Measurements from ENCODE around the gene LRRC43. TPM values are rescaled to one million over a fixed set of nuclear protein-coding genes. Genes with fewer than 3 reads are reported as not detected.

Gene LRRC43
- total and polyA plus RNA-seq, 4 donors, result not detected

DNA sequence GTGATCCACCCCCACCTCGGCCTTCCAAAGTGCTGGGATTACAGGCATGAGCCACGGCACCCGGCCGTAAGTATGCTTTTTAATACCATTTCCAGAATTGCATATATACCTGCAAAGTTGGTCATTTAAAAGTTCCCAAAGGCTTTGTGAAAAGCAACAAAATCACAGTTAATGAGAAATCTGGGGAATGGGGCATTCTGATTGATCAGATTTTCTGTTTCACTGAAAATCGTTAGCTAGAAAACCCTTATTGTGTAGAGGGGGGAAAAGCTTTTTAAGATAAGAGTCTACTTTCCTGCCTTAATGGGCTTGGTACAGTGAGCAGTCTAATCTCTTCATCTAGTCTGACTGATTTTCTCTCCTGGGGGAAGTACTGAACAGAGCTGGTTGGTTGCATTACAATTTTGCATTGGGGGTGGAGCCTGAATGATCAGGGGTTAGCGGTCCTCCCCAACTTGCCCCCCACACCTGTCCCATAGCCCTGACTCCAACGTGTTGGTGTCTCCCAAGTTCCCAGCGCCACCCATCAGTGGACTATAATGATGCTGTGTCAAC lies 32.7 kb upstream of the LRRC43 start:
- H3K27me3 ChIP-seq (ENCODE audit: control insufficient read depth in 1 of 2, insufficient read depth in 2 of 2, low read length in 1 of 2), result no peaks in the 10 kb centered on the region
- ATAC-seq (ENCODE audit: low FRiP score) (no peak), DNase-seq (no peak)
- no peak overlapping the region for H3K27ac ChIP-seq (ENCODE audit: low read depth in 1 of 2, low read length in 2 of 2)
- WGBS, 2 donors, result 79 to 80% methylated on average over 8 of the region's 8 CpGs
- no peaks in the 10 kb centered on the region for H3K9me3 ChIP-seq (ENCODE audit: control insufficient read depth, low read length)
- intact Hi-C loops (cut with DNase I), result no loop called here
- H3K36me3 ChIP-seq (ENCODE audit: control insufficient read depth in 1 of 2, insufficient read depth in 2 of 2, low read length in 1 of 2), result no peaks in the 10 kb centered on the region
- no peak overlapping the region for H3K4me3 ChIP-seq (ENCODE audit: low read length in 2 of 2)
- no peaks in the 10 kb centered on the region for H3K4me1 ChIP-seq (ENCODE audit: control insufficient read depth in 1 of 2, insufficient read depth in 2 of 2, low read length in 2 of 2)

DNA sequence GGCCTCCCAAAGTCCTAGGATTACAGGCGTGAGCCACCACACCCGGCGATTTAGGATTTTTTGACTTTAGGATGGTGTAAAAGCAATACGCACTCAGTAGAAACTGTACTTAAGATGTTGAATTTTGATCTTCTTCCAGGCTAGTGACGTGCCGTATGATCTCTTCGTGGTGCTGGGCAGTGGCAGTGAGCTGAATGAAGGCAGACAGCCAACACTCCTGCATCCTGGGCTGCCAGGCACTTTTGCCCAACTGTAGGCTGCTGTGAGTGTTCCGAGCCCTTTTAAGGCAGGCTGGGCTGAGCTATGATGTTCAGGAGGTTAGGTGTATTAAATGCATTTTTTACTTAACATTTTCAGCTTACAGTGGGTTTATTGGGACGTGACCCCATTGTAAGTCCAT lies 30.2 kb upstream of the LRRC43 start:
- DNase-seq, result no peak
- Histone ChIP-seq H3K9me3 (ENCODE audit: control insufficient read depth, low read length) (no peaks in the 10 kb centered on the region), H3K36me3 (ENCODE audit: control insufficient read depth in 1 of 2, insufficient read depth in 2 of 2, low read length in 1 of 2) (no peaks in the 10 kb centered on the region), H3K4me1 (ENCODE audit: control insufficient read depth in 1 of 2, insufficient read depth in 2 of 2, low read length in 2 of 2) (no peaks in the 10 kb centered on the region), H3K4me3 (ENCODE audit: low read length in 2 of 2) (no peak overlapping the region), H3K27ac (ENCODE audit: low read depth in 1 of 2, low read length in 2 of 2) (no peak overlapping the region), H3K27me3 (ENCODE audit: control insufficient read depth in 1 of 2, insufficient read depth in 2 of 2, low read length in 1 of 2) (no peaks in the 10 kb centered on the region)
- no peak for ATAC-seq (ENCODE audit: low FRiP score)
- intact Hi-C loops (cut with DNase I), result no loop called here
- WGBS, 2 donors, result 59 to 67% methylated on average over 9 of the region's 9 CpGs

DNA sequence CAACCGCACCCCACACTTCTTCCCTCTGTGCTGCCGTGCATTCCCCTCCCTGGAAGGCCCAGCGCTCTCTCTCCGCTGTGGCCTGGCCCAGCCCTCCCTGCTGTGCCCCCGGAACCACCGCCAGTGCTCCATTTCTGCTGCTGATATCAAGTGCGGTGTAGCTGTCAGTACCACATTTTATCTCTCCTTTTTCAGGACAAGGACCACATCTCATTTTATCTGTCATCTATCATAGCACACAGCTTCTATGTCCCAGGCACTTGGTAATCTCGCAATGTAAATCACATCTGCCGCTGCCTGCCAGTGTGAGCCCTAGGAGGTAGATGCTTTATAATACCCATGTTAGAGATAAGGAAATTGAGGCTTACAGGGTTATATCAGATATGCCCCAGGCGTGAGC lies 27.2 kb upstream of the LRRC43 start:
- ATAC-seq (ENCODE audit: low FRiP score) (no peak), DNase-seq (no peak)
- no peak overlapping the region for H3K4me3 ChIP-seq (ENCODE audit: low read length in 2 of 2)
- H3K27ac ChIP-seq (ENCODE audit: low read depth in 1 of 2, low read length in 2 of 2), result no peak overlapping the region
- intact Hi-C loops (cut with DNase I), result no loop called here
- H3K9me3 ChIP-seq (ENCODE audit: control insufficient read depth, low read length), result no peaks in the 10 kb centered on the region
- H3K4me1 ChIP-seq (ENCODE audit: control insufficient read depth in 1 of 2, insufficient read depth in 2 of 2, low read length in 2 of 2), result no peaks in the 10 kb centered on the region
- no peaks in the 10 kb centered on the region for H3K36me3 ChIP-seq (ENCODE audit: control insufficient read depth in 1 of 2, insufficient read depth in 2 of 2, low read length in 1 of 2)
- WGBS, 2 donors, result 86 to 88% methylated on average over 10 of the region's 10 CpGs
- H3K27me3 ChIP-seq (ENCODE audit: control insufficient read depth in 1 of 2, insufficient read depth in 2 of 2, low read length in 1 of 2), result no peaks in the 10 kb centered on the region

- DNase-seq (no peak), ATAC-seq (ENCODE audit: low FRiP score) (no peak)
- no peak overlapping the region for H3K27ac ChIP-seq (ENCODE audit: low read depth in 1 of 2, low read length in 2 of 2)
- 87 to 89% methylated on average over 7 of the region's 7 CpGs for WGBS, 2 donors
- no peaks in the 10 kb centered on the region for H3K9me3 ChIP-seq (ENCODE audit: control insufficient read depth, low read length)
- no peaks in the 10 kb centered on the region for H3K27me3 ChIP-seq (ENCODE audit: control insufficient read depth in 1 of 2, insufficient read depth in 2 of 2, low read length in 1 of 2)
- no peaks in the 10 kb centered on the region for H3K4me1 ChIP-seq (ENCODE audit: control insufficient read depth in 1 of 2, insufficient read depth in 2 of 2, low read length in 2 of 2)
- intact Hi-C loops (cut with DNase I), result no loop called here
- H3K4me3 ChIP-seq (ENCODE audit: low read length in 2 of 2), result no peak overlapping the region
- H3K36me3 ChIP-seq (ENCODE audit: control insufficient read depth in 1 of 2, insufficient read depth in 2 of 2, low read length in 1 of 2), result no peaks in the 10 kb centered on the region
Measured at GRCh38 chr12:122158700-122159285, 24.1 kb upstream of the LRRC43 start.

DNA sequence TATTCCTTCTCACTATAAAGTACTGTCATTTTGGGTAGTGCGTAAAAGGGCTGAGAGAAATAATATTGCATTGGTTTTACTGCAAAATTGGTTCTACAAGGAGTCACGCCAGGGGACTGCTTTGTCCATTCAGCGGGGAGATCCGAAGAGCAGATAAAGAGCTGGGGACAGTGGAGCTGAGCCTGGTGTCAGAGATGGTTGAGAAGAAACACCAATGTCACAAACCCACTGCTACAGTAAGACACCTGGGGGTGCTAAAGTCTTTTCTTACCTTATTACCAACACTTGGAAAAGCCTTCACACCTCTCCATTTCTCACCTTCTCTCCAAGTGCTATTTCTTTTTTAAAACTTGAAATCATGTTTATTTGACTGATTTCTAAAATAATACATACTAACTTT lies 23.0 kb upstream of the LRRC43 start:
- no peaks in the 10 kb centered on the region for H3K36me3 ChIP-seq (ENCODE audit: control insufficient read depth in 1 of 2, insufficient read depth in 2 of 2, low read length in 1 of 2)
- H3K27me3 ChIP-seq (ENCODE audit: control insufficient read depth in 1 of 2, insufficient read depth in 2 of 2, low read length in 1 of 2), result no peaks in the 10 kb centered on the region
- no peaks in the 10 kb centered on the region for H3K9me3 ChIP-seq (ENCODE audit: control insufficient read depth, low read length)
- no peak overlapping the region for H3K27ac ChIP-seq (ENCODE audit: low read depth in 1 of 2, low read length in 2 of 2)
- WGBS, 2 donors, result 73 to 74% methylated on average over 4 of the region's 4 CpGs
- H3K4me1 ChIP-seq (ENCODE audit: control insufficient read depth in 1 of 2, insufficient read depth in 2 of 2, low read length in 2 of 2), result no peaks in the 10 kb centered on the region
- no peak for DNase-seq
- no peak for ATAC-seq (ENCODE audit: low FRiP score)
- intact Hi-C loops (cut with DNase I), result no loop called here
- H3K4me3 ChIP-seq (ENCODE audit: low read length in 2 of 2), result no peak overlapping the region

DNA sequence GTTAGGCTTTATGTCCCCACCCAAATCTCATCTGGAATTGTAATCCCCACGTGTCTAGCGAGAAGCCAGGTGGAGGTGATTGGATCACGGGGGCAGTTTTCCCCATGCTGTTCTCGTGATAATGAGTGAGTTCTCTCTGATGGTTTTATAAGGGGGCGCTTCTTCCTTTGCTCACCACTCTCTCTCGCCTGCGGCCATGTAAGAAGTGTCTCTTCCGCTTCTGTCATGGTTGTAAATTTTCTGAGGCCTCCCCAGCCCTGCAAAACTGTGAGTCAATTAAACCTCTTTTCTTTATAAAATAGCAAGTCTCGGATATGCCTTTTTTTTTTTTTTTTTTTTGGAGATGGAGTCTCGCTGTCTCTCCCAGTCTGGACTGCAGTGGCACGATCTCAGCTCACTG lies 22.2 kb upstream of the LRRC43 start:
- Histone ChIP-seq H3K27me3 (ENCODE audit: control insufficient read depth in 1 of 2, insufficient read depth in 2 of 2, low read length in 1 of 2) (no peaks in the 10 kb centered on the region), H3K27ac (ENCODE audit: low read depth in 1 of 2, low read length in 2 of 2) (no peak overlapping the region), H3K4me1 (ENCODE audit: control insufficient read depth in 1 of 2, insufficient read depth in 2 of 2, low read length in 2 of 2) (no peaks in the 10 kb centered on the region), H3K4me3 (ENCODE audit: low read length in 2 of 2) (no peak overlapping the region), H3K9me3 (ENCODE audit: control insufficient read depth, low read length) (no peaks in the 10 kb centered on the region), H3K36me3 (ENCODE audit: control insufficient read depth in 1 of 2, insufficient read depth in 2 of 2, low read length in 1 of 2) (no peaks in the 10 kb centered on the region)
- intact Hi-C loops (cut with DNase I), result no loop called here
- 83 to 84% methylated on average over 11 of the region's 11 CpGs for WGBS, 2 donors
- DNase-seq (no peak), ATAC-seq (ENCODE audit: low FRiP score) (no peak)

- ATAC-seq (ENCODE audit: low FRiP score), result no peak
- 81 to 82% methylated on average over 8 of the region's 8 CpGs for WGBS, 2 donors
- intact Hi-C loops (cut with DNase I), result no loop called here
Measured at GRCh38 chr12:122161682-122162081, 21.2 kb upstream of the LRRC43 start.

GRCh38 chr12:122162976-122163375 lies 19.9 kb upstream of the LRRC43 start:
- no peaks in the 10 kb centered on the region for H3K36me3 ChIP-seq (ENCODE audit: control insufficient read depth in 1 of 2, insufficient read depth in 2 of 2, low read length in 1 of 2)
- H3K27me3 ChIP-seq (ENCODE audit: control insufficient read depth in 1 of 2, insufficient read depth in 2 of 2, low read length in 1 of 2), result no peaks in the 10 kb centered on the region
- ATAC-seq (ENCODE audit: low FRiP score) (no peak), DNase-seq (no peak)
- no peak overlapping the region for H3K27ac ChIP-seq (ENCODE audit: low read depth in 1 of 2, low read length in 2 of 2)
- H3K9me3 ChIP-seq (ENCODE audit: control insufficient read depth, low read length), result no peaks in the 10 kb centered on the region
- H3K4me3 ChIP-seq (ENCODE audit: low read length in 2 of 2), result no peak overlapping the region
- 79 to 90% methylated on average over 3 of the region's 3 CpGs for WGBS, 2 donors
- no peaks in the 10 kb centered on the region for H3K4me1 ChIP-seq (ENCODE audit: control insufficient read depth in 1 of 2, insufficient read depth in 2 of 2, low read length in 2 of 2)
- intact Hi-C loops (cut with DNase I), result no loop called here

More at GRCh38 chr12:122161682-122162081, 21.2 kb upstream of the LRRC43 start:
- Histone ChIP-seq H3K4me3 (ENCODE audit: low read length in 2 of 2) (no peak overlapping the region), H3K27ac (ENCODE audit: low read depth in 1 of 2, low read length in 2 of 2) (no peak overlapping the region), H3K27me3 (ENCODE audit: control insufficient read depth in 1 of 2, insufficient read depth in 2 of 2, low read length in 1 of 2) (no peaks in the 10 kb centered on the region), H3K9me3 (ENCODE audit: control insufficient read depth, low read length) (no peaks in the 10 kb centered on the region), H3K4me1 (ENCODE audit: control insufficient read depth in 1 of 2, insufficient read depth in 2 of 2, low read length in 2 of 2) (no peaks in the 10 kb centered on the region), H3K36me3 (ENCODE audit: control insufficient read depth in 1 of 2, insufficient read depth in 2 of 2, low read length in 1 of 2) (no peaks in the 10 kb centered on the region)
- no peak for DNase-seq

Data from aorta (tissue), 5 donors.